ENCODE results near the gene PDZD2.

Gene PDZD2

DNA sequence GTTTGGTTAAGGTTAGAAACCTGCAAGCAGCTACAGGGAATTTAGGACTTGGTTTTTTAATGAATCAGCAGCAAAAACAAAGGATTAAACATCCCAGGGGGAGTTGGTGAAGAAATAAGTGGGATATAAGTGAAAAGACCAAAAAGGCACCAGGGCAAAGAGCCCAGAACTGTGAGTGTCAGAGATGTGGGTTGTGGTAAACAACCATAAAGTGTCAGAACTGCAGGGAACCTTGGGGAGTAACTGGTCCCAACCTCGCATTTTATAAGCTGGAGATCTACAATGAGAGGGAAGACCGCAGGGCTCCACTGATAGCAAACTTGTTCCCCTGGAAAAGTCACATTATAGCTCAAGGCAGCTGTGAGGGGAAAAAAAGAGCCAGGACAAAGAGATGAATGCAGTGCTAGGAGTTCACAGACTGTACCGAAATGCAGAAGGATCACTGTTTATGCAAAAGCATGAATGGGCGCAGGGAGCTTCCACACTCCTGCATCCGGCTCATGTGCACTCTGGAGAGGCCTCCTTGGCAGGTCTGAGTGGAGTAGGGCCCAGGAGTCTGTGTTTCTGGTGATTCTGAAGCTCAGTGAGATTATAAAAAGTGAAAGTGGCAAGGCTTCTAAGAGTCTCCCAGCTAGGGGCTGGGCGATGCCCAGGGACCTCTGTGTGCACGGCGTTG, 378.9 kb downstream of the PDZD2 start:
- TF ChIP-seq GATA1 (IDR thresholded peaks at IDR 0.05; ENCODE audit: low read depth, low read length) (no peak), POLR2A (IDR thresholded peaks at IDR 0.05; ENCODE audit: low read length) (no peak)
- no peak for DNase-seq

DNA sequence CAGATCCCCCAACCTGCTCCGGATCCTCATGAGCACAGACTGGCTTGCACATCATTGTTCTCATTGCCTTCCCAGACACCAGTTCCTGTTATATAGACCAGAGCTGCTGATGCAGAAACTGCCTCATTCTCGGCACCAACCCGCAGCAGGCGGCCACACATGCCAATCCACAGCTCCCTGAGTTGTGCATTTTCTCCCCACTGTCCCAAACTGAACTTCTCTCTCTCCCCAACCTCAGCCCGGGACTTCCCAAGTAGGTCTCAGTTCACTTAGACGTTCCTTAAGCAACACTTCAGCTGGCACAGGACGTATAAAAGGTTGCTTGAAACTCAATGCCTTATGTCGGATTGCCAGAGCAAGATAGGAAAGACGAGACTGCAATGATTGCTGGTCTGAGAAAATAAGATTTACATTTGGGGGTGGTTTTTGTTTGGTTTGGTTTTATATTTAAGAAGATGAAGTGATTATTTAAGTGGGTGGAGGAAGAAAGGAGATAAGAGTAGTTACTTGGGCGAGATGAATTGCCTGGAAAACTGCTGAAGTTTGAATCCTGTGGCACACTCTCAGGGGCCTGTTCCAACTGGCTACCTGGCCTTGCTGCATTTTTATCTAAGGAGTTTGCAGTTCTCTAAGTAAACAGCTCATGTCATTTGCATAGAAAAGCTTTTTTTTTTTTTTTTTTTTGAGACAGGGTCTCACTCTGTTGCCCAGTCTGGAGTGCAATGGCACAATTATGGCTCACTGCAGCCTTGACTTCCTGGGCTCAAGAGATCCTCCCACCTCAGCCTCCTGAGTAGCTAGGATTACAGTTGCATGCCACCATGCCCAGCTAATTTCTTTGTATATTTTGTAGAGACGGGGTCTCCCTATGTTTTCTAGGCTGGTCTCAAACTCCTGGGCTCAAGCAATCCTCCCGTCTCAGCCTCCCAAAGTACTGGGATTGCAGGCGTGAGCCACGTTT, 379.8 kb downstream of the PDZD2 start:
- no peak for DNase-seq
- no peak for TF ChIP-seq POLR2A (IDR thresholded peaks at IDR 0.05; ENCODE audit: low read length)
- no peak for TF ChIP-seq GATA1 (IDR thresholded peaks at IDR 0.05; ENCODE audit: low read depth, low read length)

DNA sequence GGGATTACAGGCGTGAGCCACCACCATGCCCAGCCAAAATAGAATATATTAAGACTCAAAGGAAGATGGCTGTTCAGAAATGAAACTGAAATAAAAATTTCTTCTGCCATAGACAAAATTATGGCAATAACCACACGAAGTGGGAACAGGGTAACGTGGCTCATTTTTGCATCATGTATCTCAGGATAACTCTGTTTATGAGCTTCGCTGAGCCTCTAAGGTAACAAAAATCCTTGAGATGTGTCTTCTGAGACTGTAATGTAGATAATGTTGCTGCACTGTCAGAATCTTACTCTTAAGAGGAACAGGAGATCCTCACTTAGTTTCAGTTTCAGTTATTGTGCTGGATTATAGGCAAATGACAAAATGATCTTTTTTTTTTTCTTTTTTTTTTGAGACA, 381.3 kb downstream of the PDZD2 start:
- TF ChIP-seq POLR2A (IDR thresholded peaks at IDR 0.05; ENCODE audit: low read length): no peak
- TF ChIP-seq GATA1 (IDR thresholded peaks at IDR 0.05; ENCODE audit: low read depth, low read length): no peak
- no peak for DNase-seq

DNA sequence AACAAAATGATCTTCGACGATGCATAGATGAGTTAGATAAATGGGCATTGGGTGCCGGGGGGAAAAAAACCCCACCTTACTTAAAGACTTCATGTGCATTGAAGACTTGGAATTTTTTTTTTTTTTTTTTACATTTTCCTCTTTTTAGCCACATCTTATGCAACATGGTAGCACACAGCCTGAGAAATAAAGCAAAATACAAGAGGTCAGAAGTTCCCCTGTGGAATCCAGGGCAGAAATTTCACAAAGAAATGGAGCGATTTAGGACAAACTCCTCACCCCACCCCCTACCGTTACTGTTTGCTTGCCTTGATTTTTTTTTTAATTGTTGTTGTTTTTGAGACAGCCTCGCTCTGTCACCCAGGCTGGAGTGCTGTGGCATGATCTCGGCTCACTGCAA, 382.0 kb downstream of the PDZD2 start:
- TF ChIP-seq POLR2A (IDR thresholded peaks at IDR 0.05; ENCODE audit: low read length) (no peak), GATA1 (IDR thresholded peaks at IDR 0.05; ENCODE audit: low read depth, low read length) (no peak)

DNA sequence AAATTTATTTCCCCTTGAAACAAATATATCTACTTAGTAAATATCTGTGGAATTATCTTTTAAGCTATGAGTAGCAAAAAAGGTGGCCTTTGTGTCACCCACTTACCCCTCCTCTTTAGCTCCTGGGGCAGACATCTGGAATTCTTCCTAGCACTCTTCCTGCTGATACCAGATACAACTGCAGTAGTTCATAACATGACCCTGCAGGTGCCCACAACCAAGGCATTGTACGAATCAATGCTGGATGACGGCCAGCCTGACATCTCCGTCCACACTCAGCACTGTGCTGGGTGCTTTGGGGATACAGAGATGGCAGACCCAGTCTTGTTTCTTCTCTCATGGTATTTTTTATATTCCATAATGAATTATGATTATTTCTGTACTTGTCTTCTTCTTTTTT, 382.8 kb downstream of the PDZD2 start:
- DNase-seq: no peak
- no peak for TF ChIP-seq GATA1 (IDR thresholded peaks at IDR 0.05; ENCODE audit: low read depth, low read length)

More for the DNA sequence above, 382.0 kb downstream of the PDZD2 start:
- DNase-seq: no peak

GRCh38 chr5:32022638-32023037, 383.7 kb downstream of the PDZD2 start:
- DNase-seq: no peak
- TF ChIP-seq GATA1 (IDR thresholded peaks at IDR 0.05; ENCODE audit: low read depth, low read length) (no peak), POLR2A (IDR thresholded peaks at IDR 0.05; ENCODE audit: low read length) (no peak)

GRCh38 chr5:32023816-32024215, 384.9 kb downstream of the PDZD2 start:
- DNase-seq: no peak
- TF ChIP-seq POLR2A (IDR thresholded peaks at IDR 0.05; ENCODE audit: low read length): no peak
- TF ChIP-seq GATA1 (IDR thresholded peaks at IDR 0.05; ENCODE audit: low read depth, low read length): no peak

DNA sequence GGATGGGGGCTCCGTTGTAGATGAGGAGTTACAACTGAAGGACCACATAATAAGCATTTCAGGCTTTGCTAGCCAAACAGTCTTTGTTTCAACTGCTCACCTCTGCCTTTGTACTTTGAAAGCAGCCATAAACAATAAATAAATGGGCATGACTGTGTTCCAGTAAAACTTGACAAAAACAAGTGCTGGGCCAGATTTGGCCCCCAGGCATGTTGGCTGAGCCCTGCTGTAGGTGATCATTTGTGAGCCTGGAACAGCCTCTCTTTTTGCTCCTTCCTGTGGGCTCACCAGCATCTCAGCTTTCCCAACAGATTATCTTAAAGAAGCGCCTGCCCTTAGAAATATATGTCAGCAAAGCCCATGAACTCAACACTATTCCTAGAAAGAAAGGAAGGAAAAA, 385.8 kb downstream of the PDZD2 start:
- no peak for DNase-seq
- no peak for TF ChIP-seq GATA1 (IDR thresholded peaks at IDR 0.05; ENCODE audit: low read depth, low read length)
- TF ChIP-seq POLR2A (IDR thresholded peaks at IDR 0.05; ENCODE audit: low read length): no peak

DNA sequence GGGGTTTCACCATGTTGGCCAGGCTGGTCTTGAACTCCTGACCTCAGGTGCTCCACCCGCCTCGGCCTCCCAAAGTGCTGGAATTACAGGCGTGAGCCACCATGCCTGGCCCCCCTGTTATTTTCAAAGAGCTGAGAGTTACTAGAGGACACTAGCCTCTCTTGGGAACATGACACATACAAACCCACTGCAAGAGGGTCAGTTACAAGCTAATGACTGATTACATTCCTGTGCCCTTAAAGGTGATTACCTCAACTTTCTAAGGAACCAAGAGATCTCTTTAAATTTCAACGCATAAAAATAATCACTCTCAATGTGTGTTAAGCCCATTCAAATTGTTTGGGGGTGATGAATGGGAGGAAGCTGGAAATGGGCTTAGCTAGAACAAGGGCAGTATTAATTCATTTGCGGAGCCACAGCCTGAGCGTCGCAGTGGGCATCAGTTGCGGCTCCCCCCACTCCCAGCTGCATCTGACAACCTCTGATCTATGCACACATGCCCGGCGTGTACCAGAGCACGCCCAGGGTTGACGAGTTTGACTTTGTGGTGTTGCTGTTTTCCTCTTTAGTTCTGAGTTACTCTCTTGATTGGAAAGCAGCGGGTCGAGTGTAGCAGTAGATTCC, 388.3 kb downstream of the PDZD2 start:
- TF ChIP-seq POLR2A (IDR thresholded peaks at IDR 0.05; ENCODE audit: low read length) (no peak), GATA1 (IDR thresholded peaks at IDR 0.05; ENCODE audit: low read depth, low read length) (no peak)
- DNase-seq: no peak

DNA sequence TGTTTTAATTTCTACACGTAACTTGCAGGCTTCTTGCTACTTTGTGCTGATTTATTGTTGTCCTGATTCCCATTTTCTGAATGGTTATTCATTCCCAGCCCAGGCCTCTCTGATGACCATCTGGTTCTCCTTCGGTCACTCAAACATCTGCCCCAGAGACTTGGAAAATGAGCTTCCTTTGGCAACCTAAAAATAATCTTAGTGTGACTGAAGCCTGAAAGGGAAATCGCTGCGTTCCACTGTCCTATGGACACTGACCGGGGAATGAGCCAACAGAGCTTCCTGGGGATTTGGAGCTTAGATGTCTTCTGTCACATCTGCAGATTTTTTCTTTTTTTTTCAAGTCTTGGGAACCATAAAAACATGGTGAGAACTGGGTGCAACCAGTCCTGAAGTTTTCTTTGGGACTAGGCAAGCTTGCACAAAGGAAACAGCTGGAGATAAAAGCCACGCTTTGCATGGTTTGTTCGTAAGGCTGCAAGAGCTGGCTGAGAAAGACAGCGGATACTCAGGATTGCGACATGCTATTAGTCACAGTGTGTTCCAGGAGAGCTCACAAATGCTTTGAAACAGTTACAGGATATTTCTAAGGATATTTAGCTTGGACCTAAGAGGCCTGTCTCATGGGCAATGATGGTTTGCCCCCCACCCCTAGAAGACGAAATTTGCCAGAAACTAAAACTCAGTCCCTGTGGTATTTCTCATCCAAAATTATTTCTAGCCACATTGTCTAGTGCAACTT, 389.0 kb downstream of the PDZD2 start:
- TF ChIP-seq POLR2A (IDR thresholded peaks at IDR 0.05; ENCODE audit: low read length): no peak
- no peak for TF ChIP-seq GATA1 (IDR thresholded peaks at IDR 0.05; ENCODE audit: low read depth, low read length)
- DNase-seq: no peak

DNA sequence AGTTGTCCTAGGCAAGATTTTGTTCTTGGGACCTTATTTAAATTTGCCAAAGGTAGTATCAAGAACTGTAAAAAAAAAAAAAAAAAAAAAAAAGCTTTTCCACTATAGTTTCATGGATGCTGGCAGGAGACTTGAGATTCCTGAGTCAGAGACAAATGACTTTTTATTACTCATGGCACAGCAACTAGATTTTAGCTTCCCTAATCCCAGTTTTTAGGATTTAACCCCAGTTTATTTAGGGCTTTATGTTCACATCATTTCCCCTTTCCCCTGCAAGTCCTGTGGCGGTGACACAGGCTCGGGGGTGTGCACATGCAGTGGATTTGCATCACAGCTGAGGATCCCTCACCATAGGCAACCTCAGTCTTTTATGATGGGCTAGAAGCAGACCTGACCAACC, 390.3 kb downstream of the PDZD2 start:
- no peak for TF ChIP-seq POLR2A (IDR thresholded peaks at IDR 0.05; ENCODE audit: low read length)
- TF ChIP-seq GATA1 (IDR thresholded peaks at IDR 0.05; ENCODE audit: low read depth, low read length): no peak
- no peak for DNase-seq

DNA sequence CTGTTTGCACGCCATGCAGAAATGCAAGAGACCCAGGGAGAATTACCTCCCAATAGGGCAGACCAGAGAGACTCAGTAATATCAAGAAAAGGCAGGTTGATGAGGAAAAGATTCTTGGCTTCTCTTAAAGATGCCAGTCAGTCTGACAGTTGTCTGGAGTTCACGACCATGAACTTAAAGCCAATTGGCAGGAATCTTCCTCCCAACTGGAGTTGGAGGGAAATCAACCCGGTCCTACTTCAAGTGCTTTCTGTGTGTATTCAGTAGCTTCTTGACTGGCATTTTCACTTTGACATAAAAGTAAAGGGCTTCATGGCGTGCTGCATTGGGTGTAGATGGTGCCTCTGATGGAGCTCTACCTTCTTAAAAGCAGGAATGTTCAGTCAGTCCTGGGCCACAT, 390.9 kb downstream of the PDZD2 start:
- TF ChIP-seq POLR2A (IDR thresholded peaks at IDR 0.05; ENCODE audit: low read length): no peak
- TF ChIP-seq GATA1 (IDR thresholded peaks at IDR 0.05; ENCODE audit: low read depth, low read length): no peak
- DNase-seq: no peak

DNA sequence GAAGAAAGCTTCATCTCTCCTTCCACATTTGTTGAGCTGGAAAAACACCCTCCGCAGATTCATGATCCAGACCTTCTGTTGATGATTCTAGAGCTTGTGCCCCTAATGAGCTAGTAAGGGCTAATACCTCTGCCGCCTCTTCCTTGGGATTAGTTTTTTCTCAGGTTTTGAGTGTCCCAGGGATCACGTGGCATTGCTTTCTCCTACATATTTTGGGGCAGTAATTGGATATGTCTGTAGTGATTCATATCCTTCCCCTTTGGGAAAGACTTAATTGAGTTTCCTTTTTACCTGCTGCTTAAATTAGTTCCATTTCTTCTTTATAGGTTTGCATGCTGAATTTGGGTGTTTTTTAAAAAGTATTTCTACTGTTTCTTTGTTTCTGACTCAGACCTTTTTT, 391.3 kb downstream of the PDZD2 start:
- no peak for DNase-seq
- TF ChIP-seq POLR2A (IDR thresholded peaks at IDR 0.05; ENCODE audit: low read length): no peak
- no peak for TF ChIP-seq GATA1 (IDR thresholded peaks at IDR 0.05; ENCODE audit: low read depth, low read length)

DNA sequence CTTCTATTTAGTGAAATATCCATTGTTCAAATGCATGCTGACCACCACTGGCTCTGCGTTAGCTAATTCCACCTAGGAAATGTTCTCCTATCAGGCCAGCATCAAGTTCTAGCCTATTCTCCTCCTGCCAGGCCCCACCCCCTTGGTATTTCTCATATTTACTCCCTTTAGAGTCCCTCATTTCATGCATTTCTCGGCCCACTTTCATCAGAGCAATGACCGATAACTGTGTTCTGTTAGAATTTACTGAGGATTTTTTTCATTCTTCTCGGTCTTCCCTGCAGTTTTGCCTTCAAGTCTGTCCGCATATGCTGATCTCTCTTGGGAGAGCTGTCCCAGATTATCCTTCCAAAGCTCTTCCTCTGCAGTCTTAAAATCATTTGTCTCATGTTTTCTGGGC, 391.8 kb downstream of the PDZD2 start:
- no peak for DNase-seq

More for the DNA sequence above, 391.8 kb downstream of the PDZD2 start:
- TF ChIP-seq GATA1 (IDR thresholded peaks at IDR 0.05; ENCODE audit: low read depth, low read length) (no peak), POLR2A (IDR thresholded peaks at IDR 0.05; ENCODE audit: low read length) (no peak)
